T47D (cell line): Measurements from ENCODE around the gene CD19.
A peak's percentile ranks its signal among the peaks of the same experiment; 100 is the strongest.
"Not testable (repeated sequence)": the region's sequence is repeated elsewhere in the genome, so short reads cannot be mapped to it uniquely, and the experiment has no call there.

Experiments
- DNase-seq, 2 experiments: peaks; one replicate each; pipeline versions ENCODE4 v3.0.0 to v3.0.0-alpha.2; 2011 to 2012; ENCODE audit warnings: low read depth in 1 of 2, low spot score in 1 of 2
- JUND ChIP-seq: IDR thresholded peaks from 2 replicates; pipeline ENCODE4 v1.6.1; 2012; ENCODE audit warnings: low read depth
- in situ Hi-C: cut with HindIII; loops from 2 replicates; pipeline ENCODE4 v1.10.0; 2016; ENCODE audit warnings: low sequenced_read_pairs, low pct_unique_long_range_greater_than_20kb

The CD19 gene

DNA sequence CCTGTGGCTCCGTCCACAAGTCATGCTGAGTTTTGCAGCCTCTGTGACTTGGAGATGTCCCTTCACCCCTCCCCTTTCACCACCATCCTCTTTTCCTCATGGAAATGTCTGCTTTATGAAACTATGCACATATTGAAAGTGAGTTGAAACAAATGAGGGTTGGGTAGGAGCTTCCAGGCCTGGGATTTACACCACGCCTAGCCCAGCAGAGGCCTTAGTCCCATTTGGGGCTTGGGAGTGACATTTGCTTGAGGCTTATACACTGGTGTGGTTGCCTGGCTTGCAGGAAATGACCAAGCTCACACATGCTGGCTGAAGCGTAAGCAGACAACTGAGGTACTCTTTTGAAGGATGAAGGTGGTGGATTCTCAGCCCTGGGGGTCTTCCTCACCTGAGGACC, 32.3 kb downstream of the CD19 start:
- DNase-seq = no peak
- no peak for TF ChIP-seq JUND
- in situ Hi-C loops = no loop called here

DNA sequence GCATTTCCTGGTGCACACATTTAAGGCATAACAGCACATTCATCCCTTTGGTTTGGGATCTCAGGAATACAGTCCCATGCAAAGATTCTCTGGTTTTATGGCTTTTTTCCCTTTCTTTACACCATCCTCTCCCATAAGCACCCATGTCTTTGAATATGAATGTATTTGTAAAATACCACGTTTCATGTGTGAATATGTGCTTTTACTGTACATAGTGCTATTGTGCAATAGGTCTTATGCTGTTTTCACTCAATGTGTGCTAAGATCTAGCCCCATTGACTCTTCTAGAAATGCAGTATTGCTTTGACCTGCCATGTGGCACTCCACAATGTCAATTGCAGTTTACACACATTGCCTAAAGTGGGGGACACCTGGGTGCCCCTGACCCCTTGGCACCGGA, 32.7 kb downstream of the CD19 start:
- no peak for DNase-seq
- in situ Hi-C loops = no loop called here
- TF ChIP-seq JUND = no peak

DNA sequence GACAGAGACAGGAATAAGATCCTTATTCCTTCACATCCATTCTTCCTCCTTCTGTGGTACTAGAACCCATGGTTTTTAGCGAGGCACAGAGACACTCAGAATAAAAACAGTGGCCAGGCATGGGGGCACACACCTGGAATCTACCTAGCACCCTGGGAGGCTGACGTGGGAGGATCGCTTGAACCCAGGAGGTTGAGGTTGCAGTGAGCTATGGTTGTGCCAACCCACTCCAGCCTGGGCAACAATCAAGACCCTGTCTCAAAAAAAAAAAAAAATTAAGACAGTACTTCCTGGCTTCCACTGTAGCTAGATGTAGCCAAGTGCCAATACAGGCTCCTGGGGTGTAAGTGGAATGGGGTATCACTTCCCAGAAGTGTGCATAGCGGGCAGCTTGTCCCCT, 35.4 kb downstream of the CD19 start:
- in situ Hi-C loops = no loop called here
- no peak for TF ChIP-seq JUND
- no peak for DNase-seq

DNA sequence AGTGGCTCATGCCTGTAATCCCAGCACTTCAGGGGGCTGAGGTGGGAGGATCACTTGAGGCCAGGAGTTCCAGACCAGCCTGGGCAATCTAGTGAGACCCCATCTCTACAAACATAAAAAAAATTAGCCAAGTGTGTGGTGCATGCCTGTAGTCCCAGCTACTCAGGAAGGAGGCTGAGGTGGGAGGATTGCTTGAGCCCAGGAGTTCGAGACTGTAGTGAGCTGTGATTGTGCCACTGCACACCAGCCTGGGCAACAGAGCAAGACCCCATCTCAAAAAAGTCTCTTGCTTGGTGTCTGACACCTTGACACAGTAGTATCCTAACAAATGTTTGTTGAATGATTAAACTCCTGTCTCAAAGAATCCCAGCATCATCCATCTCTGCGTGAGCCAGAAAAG, 37.9 kb downstream of the CD19 start:
- in situ Hi-C loops, DNase-seq: not testable (repeated sequence)

DNA sequence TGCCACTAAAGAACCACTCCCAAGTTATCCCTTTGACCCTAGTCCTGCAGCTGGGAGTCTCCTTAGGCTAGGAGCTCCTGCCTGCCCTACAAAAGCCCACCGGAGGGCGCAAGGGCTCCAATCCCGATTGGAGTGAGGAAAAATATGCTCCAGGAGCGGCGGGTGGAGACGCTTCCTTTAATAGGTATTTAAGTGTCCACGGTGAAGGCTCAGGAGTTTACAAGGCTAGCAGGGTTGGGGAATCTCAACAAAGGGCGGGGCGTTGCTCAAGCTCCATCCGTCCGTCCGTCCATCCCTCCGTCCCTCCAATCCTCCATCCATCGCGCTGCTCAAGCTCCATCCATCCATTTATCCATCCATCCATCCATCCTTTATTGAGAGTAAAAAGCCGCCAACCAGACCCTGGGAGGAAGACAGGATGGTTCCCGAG, 42.3 kb downstream of the CD19 start:
- peak; percentile 35 to 76 for DNase-seq
- in situ Hi-C loops = no loop called here
- TF ChIP-seq JUND = no peak

DNA sequence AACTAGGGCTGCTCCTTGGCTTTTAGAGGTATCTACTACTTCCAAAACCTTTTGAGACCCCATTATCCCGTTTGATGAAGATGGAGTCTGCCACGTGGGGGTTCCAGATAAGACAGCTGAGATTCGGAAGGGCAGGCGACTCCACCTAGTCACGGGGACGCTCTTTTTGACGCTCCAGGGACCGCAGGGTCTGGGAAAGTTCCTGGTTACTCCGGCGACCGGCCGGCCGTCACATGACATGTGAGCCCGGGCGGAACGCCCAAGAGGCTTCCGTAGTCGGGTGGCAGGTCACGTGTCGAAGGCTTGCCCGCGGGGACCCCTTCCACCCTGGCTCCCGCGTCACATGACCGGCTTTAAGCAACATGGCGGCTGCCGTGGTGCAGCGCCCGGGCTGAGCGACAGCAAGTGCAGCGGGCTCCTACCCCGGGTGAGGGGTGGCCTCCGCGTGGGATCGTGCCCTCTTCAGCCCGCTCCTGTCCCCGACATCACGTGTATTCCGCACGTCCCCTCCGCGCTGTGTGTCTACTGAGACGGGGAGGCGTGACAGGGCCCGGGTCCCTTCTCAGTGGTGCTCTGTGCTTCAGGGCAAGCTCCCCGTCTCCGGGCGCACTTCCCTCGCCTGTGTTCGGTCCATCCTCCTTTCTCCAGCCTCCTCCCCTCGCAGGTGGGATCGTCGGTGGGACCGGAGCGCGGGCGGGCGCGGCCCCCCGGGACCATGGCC, 42.8 kb downstream of the CD19 start, which contains the start of gene SPNS1:
SPNS1 (plus strand) TSS at position 342 of the 721 bp plus-strand sequence; CDS start at position 716, 374 bp downstream.
- in situ Hi-C loops = no loop called here
- no peak for TF ChIP-seq JUND
- DNase-seq = peak; percentile 96 to 97

DNA sequence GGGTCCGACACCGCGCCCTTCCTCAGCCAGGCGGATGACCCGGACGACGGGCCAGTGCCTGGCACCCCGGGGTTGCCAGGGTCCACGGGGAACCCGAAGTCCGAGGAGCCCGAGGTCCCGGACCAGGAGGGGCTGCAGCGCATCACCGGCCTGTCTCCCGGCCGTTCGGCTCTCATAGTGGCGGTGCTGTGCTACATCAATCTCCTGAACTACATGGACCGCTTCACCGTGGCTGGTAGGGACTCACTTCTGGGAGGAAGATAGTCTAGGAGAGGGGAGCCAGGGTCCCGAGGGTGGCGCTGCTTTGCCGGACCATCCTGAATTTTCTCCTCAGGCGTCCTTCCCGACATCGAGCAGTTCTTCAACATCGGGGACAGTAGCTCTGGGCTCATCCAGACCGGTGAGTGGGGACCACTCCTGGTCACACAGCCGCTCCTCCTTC, 43.4 kb downstream of the CD19 start:
- in situ Hi-C loops = no loop called here
- no peak for TF ChIP-seq JUND
- DNase-seq = no peak

DNA sequence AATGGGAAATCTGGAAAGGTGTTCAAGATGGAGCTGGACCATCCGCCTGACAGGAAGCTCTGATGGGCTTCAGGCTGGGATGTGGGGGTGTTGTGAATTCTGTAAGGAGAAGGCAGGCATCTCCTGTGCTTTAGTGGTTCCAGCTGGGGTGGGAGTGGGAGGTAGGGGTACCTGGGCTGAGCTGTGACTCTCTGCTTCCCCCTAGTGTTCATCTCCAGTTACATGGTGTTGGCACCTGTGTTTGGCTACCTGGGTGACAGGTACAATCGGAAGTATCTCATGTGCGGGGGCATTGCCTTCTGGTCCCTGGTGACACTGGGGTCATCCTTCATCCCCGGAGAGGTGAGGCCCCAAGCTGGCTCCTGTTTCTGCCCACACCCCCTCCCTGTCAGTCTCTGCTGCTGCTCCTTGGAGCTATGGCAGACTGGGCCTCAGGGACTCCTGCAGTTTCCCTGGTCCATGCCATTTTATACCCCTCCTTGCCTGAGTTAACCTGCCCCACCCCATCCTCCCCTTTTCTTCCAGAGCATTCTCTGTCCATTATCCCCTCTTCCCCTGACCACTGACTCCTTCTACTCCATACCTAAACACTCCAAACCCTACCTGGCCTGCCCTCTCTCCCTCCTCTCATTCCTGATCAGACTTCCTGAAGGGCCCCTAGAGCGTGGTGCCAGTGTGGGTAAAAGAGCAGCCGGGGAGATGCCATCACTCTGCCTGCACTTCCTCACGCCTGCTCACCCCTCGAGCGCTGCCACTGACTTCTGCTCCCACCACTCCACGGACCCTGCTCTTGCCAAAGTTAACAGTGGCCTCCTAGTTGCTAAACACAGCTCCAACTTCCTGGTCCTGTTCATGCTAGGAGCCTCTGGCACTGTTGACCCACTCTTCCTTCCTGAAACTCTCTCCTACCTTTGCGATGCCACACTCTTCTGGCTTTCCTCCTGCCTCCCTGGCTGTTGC, 46.2 kb downstream of the CD19 start:
- peak; percentile 43 to 72 for DNase-seq
- in situ Hi-C loops = no loop called here
- no peak for TF ChIP-seq JUND

DNA sequence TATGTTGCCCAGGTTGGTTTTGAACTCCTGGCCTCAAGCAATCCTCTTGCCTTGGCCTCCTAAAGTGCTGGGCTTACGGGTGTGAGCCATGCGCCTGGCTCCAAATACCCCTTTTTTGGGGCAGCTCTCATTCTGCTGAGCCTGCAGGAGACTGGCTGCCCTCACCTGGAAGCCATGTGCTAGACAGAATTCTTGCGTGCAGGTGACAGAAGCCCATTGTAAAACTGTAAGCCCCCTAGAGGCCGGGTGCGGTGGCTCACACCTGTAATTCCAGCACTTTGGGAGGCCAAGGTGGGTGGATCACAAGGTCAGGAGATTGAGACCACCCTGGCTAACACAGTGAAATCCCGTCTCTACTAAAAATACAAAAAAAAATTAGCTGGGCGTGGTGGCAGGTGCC, 48.6 kb downstream of the CD19 start:
- DNase-seq, in situ Hi-C loops: not testable (repeated sequence)

DNA sequence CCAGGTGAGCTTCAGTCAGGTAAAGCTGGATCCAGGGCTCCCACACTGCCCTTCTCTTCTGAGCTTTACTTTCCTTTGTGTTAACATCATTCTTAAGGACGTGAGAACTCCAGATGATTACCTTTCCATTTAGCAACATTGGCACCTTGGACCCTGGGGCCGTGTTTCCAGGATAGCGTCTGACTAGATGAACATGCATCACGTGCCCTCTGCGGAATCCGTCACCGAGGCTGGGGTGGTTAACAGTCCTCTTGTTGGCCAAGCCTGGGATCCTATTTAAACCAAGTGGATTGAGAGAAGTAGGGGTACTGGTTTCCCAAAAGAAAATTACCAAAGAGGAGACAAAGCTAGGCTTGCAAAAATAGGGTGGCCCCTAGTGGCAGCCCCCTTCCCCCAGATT, 49.2 kb downstream of the CD19 start:
- DNase-seq = no peak
- in situ Hi-C loops = no loop called here
- TF ChIP-seq JUND = no peak

DNA sequence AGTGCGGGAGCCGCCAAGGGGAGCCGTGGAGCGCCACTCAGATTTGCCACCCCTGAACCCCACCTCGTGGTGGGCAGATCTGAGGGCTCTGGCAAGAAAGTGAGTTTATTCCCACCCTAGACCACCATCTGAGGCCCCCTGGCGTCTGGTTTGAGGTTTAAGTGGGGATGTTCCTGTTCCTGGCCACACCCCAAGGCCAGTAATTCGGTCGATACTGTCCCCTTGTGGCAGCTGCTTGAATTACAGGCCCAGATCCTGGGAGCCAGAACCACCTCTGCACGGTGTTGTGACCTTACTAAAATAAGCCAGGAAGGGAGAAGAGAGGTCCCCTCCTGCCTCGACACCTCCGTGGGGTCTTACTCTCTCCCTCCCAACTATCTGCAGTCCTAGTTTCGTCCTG, 49.7 kb downstream of the CD19 start:
- no peak for TF ChIP-seq JUND
- in situ Hi-C loops = no loop called here
- DNase-seq = no peak

DNA sequence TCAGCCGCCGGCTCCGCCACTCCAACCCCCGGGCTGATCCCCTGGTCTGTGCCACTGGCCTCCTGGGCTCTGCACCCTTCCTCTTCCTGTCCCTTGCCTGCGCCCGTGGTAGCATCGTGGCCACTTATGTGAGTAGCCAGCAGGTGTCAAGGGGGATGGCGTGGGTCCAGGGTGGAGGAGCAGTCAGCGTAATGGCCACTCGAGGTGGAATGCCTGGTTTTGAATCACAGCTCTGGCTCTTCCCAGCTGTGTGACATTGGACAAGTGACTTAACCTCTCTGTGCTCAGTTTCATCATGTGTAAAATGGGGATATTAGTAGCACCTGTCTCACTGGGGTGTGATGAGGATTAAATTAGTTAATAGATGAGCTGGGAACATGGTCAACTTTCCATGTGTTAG, 50.6 kb downstream of the CD19 start:
- no peak for TF ChIP-seq JUND
- in situ Hi-C loops = no loop called here
- no peak for DNase-seq

DNA sequence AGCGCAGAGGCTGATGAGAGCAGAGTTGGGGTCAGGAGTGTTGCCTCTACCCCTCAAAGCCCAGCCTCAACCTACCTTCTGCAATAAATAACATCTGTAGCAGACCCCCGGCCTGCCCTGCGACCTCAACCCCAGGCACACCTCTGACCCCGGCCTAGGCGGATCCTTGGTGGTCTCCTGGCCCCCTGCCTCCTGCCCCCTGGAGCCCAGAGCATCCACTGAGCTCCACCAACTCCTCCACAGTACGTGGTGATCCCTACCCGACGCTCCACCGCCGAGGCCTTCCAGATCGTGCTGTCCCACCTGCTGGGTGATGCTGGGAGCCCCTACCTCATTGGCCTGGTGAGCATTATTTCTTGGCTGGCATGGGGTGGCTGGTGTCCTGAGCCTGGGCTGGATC, 51.2 kb downstream of the CD19 start:
- in situ Hi-C loops = no loop called here
- no peak for TF ChIP-seq JUND
- no peak for DNase-seq

DNA sequence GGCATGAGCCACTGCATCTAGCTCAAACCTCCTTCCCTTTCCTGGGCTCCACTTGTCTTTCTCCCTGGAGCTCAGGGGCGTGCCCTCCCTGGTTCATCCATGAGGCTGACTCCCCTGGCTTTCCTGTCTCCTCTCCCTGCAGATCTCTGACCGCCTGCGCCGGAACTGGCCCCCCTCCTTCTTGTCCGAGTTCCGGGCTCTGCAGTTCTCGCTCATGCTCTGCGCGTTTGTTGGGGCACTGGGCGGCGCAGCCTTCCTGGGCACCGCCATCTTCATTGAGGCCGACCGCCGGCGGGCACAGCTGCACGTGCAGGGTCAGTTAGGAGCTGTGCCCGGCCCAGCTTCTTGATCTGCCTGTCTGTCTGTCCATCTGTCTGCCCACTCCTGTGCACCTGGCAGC, 51.9 kb downstream of the CD19 start:
- no peak for TF ChIP-seq JUND
- in situ Hi-C loops = no loop called here
- no peak for DNase-seq
